Endometrial microvascular endothelial cells (primary cell): Measurements from ENCODE around the gene NSD1. TPM values are rescaled to one million over a fixed set of nuclear protein-coding genes. Genes with fewer than 3 reads are reported as not detected.

Experiments
- in situ Hi-C: cut with HindIII; loops from 2 replicates; pipeline ENCODE4 v1.10.0; 2017; ENCODE audit warnings: low sequenced_read_pairs, low pct_unique_long_range_greater_than_20kb; ENCODE audit errors: inconsistent ontology term
- total RNA-seq: library from RNA; depleted of rRNA; stranded (reverse); fragments of >200 nt; gene quantifications from one replicate; pipeline ENCODE4 v1.2.3, GENCODE V29; 2015; ENCODE audit errors: inconsistent ontology term

NSD1 gene
- total RNA-seq, 1 donor from 2014 or later, result 34.3 TPM

GRCh38 chr5:177198738-177199137 lies 65.2 kb downstream of the NSD1 start:
- in situ Hi-C loops, result no loop called here

- in situ Hi-C loops, result no loop called here
Observed at GRCh38 chr5:177204281-177204680, 70.7 kb downstream of the NSD1 start.

DNA sequence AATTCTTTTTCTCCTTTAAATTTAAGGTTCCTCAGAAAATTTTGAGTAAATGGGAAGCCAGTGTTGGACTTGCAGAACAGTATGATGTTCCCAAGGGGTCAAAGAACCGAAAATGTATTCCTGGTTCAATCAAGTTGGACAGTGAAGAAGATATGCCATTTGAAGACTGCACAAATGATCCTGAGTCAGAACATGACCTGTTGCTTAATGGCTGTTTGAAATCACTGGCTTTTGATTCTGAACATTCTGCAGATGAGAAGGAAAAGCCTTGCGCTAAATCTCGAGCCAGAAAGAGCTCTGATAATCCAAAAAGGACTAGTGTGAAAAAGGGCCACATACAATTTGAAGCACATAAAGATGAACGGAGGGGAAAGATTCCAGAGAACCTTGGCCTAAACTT lies 76.0 kb downstream of the NSD1 start:
- in situ Hi-C loops, result no loop called here

DNA sequence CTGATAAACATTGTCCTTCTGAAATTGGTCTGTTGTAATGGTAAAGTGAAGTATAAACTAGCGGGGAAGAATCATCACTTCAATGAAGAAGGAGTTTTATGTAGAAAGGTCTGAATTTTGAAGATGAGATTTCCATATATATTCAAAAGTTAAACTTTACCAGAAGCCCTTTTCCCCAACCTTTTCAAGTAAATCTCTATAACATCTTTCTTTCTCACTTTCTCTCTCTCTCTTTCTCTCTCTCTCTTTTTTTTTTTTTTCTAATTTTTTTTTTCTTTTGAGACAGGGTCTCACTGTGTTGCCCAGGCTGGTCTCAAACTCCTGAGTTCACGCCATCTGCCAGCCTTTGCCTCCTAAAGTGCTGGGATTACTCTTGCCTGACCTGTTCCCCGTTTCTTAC lies 78.7 kb downstream of the NSD1 start:
- in situ Hi-C loops, result no loop called here

- in situ Hi-C loops, result no loop called here
Observed at GRCh38 chr5:177220576-177220975, 87.0 kb downstream of the NSD1 start.

GRCh38 chr5:177222269-177222668 lies 88.7 kb downstream of the NSD1 start:
- in situ Hi-C loops, result no loop called here

DNA sequence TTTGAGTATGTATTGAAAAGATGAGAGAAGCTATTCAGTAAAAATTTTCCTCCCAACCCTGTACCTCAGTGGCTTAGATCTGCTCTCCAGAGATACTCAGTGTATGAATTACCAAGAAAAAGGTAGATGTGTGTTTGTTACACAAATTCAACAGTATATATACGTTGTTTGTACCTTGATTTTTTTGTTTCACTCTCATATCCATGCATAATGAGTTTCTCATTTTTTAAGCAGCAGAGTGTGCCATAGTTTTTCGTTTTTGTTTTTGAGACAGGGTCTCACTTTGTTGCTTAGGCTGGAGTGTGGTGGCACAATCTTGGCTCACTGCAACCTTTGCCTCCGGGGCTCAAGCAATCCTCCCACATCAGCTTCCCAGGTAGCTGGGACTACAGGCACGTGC lies 92.2 kb downstream of the NSD1 start:
- in situ Hi-C loops, result no loop called here

GRCh38 chr5:177226860-177227259 lies 93.3 kb downstream of the NSD1 start:
- in situ Hi-C loops, result no loop called here

DNA sequence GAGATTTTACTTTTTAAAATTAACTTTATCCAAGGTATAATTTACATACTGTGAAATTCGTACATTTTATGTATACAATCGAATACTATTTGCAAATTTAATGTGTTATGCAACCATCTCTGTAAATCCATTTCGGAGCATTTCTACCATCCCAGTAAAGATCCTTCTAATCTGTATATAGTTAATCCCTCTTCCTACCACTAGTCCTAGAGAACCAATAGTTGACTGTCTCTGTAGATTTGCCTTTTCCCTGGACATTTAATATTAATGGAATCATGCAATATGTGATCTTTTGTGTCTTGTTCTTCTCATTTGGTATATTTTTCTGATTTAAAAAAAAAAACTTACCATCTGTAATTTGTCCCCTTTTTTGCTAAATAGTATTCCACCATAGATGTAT lies 95.2 kb downstream of the NSD1 start:
- in situ Hi-C loops, result no loop called here

- in situ Hi-C loops, result no loop called here
Observed at GRCh38 chr5:177230660-177231059, 97.1 kb downstream of the NSD1 start.

DNA sequence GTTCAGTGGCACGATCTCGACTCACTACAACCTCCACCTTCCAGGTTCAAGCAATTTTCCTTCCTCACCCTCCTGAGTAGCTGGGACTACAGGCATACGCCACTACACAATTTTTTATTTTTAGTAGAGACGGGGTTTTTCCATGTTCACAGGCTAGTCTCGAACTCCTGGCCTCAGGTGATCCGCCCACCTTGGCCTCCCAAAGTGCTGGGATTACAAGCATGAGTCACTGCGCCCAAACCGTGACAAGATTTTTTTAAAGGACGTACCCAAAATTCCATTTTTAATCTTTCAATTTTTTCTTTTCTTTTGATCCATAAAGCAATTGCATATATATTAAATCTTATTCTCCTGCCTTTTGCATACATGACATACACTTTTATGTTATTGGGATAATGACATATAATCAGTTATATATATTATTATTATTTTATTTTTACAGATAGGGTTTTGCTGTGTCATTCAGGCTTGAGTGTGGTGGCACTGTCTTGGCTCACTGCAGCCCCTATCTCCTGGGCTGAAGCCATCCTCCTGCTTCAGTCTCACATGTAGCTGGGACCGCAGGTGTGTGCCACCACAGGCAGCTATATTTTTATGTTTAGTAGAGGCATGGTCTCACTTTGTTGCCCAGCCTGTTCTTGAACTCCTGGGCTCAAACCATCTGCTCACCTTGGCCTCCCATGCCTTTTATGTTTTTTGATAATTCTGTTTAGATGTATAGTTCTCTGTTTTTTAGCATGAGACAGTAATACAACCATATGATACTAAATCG lies 98.1 kb downstream of the NSD1 start:
- in situ Hi-C loops, result no loop called here

DNA sequence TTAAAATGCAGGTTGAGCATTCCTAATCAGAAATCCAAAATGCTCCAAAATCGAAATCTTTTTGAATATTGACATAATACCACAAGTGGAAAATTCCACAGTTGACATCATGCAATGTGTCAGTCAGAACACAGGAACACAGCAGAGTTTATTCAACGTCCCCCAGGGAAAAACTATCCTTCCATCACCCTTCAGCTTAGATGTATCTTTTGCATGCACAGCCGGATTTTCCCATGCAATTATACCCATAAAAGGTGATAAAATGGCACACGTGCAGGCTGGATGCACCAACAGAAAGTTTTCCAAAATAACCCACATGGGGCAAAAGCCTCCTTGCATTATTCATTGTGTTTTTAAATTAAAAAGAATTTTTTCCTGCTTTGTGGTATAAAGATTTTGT lies 98.8 kb downstream of the NSD1 start:
- in situ Hi-C loops, result no loop called here

- in situ Hi-C loops, result no loop called here
Observed at GRCh38 chr5:177232761-177233160, 99.2 kb downstream of the NSD1 start.

DNA sequence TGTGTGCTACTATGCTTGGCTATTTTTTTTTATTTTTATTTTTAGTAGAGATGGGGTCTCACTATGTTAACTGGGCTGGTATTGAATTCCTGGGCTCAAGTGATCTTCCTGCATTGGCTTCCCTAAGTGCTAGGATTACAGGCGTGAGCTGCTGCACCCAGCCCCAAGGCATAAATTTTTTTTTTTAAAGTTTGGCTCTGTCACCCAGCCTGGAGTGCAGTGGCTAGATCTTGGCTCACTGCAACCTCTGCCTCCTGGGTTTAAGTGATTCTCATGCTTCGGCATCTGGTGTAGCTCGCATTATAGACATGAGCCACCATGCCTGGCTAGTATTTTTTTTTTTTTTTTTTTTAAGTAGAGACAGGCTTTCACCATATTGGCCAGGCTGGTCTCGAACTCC lies 99.6 kb downstream of the NSD1 start:
- in situ Hi-C loops, result no loop called here

- in situ Hi-C loops, result no loop called here
Observed at GRCh38 chr5:177233802-177234201, 100.2 kb downstream of the NSD1 start.

DNA sequence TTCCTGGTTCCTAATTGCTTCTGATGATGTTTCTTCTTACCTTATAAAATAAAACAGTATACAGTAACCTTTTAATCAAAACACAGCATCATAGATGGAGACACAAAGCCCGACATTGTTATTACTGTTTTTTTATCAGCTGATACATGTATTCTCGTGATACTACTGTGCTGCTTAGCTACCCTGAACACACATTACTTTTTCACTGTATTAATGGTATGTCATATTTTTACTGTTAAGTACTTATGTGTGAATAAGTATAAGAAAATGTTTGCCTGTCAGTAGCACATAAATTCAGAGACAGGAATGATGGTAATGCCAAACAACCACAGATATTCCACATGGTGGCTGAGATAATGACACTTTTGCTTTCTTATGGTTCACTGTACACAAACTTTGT lies 101.3 kb downstream of the NSD1 start:
- in situ Hi-C loops, result no loop called here

DNA sequence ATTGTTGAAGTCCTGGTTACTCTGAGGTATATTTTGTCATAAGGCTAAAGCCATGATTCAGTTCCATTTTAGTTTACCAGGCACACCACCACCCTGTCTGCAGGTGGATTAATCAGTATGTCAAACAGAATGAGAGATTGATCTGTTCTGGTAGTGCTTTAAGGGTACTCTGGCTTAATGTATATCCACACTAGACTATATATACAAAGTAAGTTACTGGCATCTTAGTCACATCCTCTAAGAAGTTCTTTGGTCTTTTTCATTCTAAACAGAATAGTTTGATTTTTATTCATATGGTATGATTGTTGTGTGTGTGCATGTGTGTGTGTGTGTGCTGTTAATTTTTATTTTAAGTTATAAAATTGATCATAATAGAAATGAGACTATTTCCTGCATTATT lies 108.2 kb downstream of the NSD1 start:
- in situ Hi-C loops, result no loop called here

DNA sequence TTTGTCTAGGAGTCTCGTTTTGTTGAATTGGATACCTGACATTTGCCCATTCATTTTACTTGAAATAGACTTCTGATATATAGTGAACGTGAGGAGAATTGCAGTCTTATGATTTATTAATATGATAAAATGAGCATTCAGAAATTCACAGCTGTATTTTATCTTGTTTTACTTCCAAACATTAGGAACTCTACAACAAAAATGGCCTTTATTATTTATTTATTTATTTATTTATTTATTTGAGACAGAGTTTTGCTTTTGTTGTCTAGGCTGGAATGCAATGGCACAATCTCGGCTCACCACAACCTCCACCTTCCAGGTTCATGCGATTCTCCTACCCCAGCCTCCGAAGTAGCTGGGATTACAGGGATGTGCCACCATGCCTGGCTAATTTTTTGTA lies 108.7 kb downstream of the NSD1 start:
- in situ Hi-C loops, result no loop called here

- in situ Hi-C loops, result no loop called here
Observed at GRCh38 chr5:177249761-177250537, 116.4 kb downstream of the NSD1 start.

- in situ Hi-C loops, result no loop called here
Observed at GRCh38 chr5:177253252-177253651, 119.7 kb downstream of the NSD1 start.
